T47D (cell line): ENCODE data around the gene SAFB.
A peak's percentile ranks its signal among the peaks of the same experiment; 100 is the strongest.
"Not testable (repeated sequence)": the region's sequence is repeated elsewhere in the genome, so short reads cannot be mapped to it uniquely, and the experiment has no call there.

Source experiments
- DNase-seq, 2 experiments: peaks; one replicate each; pipeline versions ENCODE4 v3.0.0 to v3.0.0-alpha.2; 2011 to 2012; ENCODE audit warnings: low read depth in 1 of 2, low spot score in 1 of 2
- JUND ChIP-seq: IDR thresholded peaks from 2 replicates; pipeline ENCODE4 v1.6.1; 2012; ENCODE audit warnings: low read depth
- in situ Hi-C: cut with HindIII; loops from 2 replicates; pipeline ENCODE4 v1.10.0; 2016; ENCODE audit warnings: low sequenced_read_pairs, low pct_unique_long_range_greater_than_20kb

Gene SAFB

DNA sequence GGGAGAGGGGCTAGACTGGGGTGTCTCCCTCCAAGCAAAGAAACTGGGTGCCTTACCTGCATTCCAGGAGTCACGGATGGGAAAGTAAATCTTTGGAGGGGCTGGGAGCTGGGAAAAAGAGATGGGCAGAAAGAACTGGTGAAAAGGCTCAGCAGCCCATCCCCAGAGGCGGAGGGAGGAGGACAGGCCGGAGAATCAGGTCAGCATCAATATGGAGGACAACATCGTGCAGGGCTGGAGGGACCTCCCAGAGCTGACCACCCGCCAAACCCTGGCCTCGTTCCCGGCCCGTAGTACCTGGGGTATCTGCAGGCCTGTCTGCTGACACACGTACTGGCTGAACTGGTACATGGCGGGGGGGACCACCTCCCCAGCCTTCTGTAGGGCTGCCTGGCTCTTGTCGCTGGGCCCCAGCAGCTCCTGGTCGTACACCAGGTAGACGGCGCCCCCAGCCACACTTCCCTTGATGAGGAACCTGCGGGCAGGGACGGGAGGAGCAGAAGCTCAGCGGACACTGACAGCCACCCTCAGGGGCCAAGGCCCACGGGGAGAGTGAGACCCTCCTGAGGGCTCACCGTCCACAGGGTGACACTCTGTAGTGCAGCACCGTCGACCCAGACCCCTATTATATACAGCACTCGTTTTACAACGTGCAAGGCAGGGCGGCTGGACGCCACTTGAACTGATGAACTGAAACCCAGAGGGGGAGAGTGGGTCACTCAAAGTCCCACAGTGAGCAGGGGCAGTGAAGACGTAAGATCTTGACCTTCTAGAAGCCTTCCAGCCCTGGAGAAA, 56.6 kb downstream of the SAFB start:
- DNase-seq: no peak
- TF ChIP-seq JUND: no peak
- in situ Hi-C loops: no loop called here

GRCh38 chr19:5680084-5680436, 57.2 kb downstream of the SAFB start:
- TF ChIP-seq JUND: no peak
- no peak for DNase-seq
- in situ Hi-C loops: no loop called here

GRCh38 chr19:5680437-5681368, 57.8 kb downstream of the SAFB start, which contains the start of the genes HSD11B1L and MICOS13:
HSD11B1L (plus strand) TSS chr19:5681027; CDS start chr19:5684833, 3,806 bp downstream.
MICOS13 (minus strand) TSS chr19:5680516; CDS start chr19:5680486, 30 bp downstream.
- TF ChIP-seq JUND: no peak
- in situ Hi-C loops: no loop called here
- DNase-seq: peak; percentile 82 to 98

GRCh38 chr19:5681391-5682106, 58.7 kb downstream of the SAFB start:
- no peak for DNase-seq
- in situ Hi-C loops: no loop called here
- TF ChIP-seq JUND: no peak

DNA sequence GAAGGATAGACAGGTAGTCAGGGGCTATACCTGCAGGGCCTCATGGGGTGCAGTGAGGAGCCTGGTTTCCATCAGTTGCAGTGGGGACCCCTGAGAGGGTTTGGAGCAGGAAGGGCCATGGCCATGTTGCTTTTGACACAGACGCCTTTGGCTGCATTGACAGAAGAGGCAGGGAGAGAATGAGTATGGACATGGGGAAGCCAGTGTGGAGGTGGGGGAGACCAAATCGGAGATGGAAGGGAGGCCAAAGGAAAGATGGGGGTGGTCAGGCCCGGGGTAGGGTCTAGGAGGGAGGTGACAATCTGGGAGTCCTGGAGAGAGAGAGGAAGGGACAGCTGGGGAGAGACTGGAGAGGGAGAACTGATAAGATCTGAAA, 59.2 kb downstream of the SAFB start:
- DNase-seq: no peak
- no peak for TF ChIP-seq JUND
- in situ Hi-C loops: no loop called here

- in situ Hi-C loops: no loop called here
- no peak for TF ChIP-seq JUND
- no peak for DNase-seq
Measured at GRCh38 chr19:5683177-5683886, 60.4 kb downstream of the SAFB start.

- DNase-seq: no peak
- no peak for TF ChIP-seq JUND
- in situ Hi-C loops: no loop called here
Measured at GRCh38 chr19:5684694-5685430, 62.0 kb downstream of the SAFB start.

DNA sequence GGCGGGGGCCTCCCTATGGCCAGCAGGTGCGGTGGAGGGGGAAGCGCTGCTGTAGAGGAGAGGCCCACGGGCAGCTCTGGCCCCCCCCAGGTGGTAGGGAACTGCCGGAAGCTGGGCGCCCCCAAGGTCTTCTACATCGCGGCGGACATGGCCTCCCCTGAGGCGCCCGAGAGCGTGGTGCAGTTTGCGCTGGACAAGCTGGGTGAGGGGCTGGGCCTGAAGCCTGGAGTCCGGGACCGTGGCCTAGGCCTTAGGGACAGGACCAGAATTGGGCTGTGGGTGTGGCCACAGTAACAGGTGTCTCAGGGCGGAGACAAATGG, 63.4 kb downstream of the SAFB start:
- no peak for DNase-seq
- in situ Hi-C loops: no loop called here
- TF ChIP-seq JUND: no peak

DNA sequence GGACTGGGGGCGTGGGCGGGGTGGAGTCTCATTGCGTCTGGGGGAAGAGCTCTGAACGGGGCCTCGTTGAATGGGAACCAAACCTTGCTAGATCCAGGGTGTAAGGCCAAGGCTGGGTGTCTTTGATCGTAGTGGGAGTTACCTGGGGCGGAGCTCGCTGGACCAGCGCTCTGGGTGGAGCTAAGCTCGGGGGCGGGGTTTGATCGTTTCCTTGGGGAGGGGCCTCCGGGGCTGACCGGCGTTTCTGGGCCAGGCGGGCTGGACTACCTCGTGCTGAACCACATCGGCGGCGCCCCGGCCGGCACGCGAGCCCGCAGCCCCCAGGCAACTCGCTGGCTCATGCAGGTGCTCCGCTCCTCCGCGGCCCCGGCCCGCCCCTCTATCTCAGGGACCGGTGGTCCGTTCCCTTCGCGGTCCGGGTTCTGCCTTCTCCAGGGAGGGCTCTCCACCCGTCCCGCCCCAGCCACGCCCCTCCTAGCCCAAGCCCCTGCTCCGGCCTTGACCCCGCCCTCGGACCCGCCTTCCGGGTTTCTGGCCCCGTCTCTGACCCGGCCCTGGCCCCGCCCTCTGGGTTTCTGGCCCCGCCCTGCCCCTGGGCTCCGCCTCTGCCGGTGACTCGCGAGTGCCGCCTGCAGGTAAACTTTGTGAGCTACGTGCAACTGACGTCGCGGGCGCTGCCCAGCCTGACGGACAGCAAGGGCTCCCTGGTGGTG, 63.9 kb downstream of the SAFB start:
- peak; percentile 87 to 97 for DNase-seq
- no peak for TF ChIP-seq JUND
- in situ Hi-C loops: no loop called here

- no peak for TF ChIP-seq JUND
- DNase-seq: no peak
- in situ Hi-C loops: no loop called here
Measured at GRCh38 chr19:5687360-5688198, 64.7 kb downstream of the SAFB start.

DNA sequence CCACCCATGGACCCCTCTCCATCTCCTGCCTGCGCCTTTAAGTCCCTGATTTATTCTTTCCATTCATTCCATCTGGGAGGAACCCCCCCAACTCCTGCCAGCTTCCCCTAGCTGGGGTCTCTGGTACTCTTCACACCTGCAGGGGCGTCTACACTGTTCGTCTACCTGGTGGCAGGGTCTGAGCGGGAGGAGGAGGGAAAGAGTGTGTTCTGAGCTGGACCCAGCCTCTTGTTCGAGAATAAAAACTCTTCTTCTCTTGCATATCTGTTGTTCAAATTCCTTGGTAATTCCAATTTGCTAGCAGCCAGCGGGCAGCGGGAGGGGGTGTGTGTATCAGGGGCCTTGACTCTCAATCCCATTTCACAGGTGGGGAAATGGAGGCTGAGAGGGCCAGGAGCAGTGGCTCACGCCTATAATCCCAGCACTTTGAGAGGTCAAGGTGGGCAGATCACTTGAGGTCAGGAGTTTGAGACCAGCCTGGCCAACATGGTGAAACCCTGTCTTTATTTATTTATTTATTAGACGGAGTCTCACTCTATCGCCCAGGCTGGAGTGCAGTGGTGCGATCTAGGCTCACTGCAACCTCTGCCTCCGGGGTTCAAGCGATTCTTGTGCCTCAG, 65.5 kb downstream of the SAFB start:
- DNase-seq, in situ Hi-C loops: not testable (repeated sequence)
